ENCODE data around the gene MCF2L.
A peak's percentile ranks its signal among the peaks of the same experiment; 100 is the strongest.

Gene MCF2L

GRCh38 chr13:112973577-112973951, 4.5 kb downstream of the MCF2L start:
- Histone ChIP-seq H4K91ac (ENCODE audit: low read depth, low read length, poor library complexity) (no peak overlapping the region), H3K9ac (ENCODE audit: low read depth, low read length, poor library complexity) (no peak overlapping the region), H3K4me3 (ENCODE audit: low read length in 2 of 2) (no peak overlapping the region), H2AK5ac (ENCODE audit: low read depth, low read length) (no peak overlapping the region), H3K4me2 (ENCODE audit: insufficient read depth, low read length, poor library complexity, severe bottlenecking) (no peak overlapping the region), H3K14ac (ENCODE audit: low read length) (no peak overlapping the region), H2BK12ac (ENCODE audit: low read length) (no peak overlapping the region), H2BK120ac (ENCODE audit: low read depth, low read length) (no peak overlapping the region), H2BK5ac (ENCODE audit: low read length) (no peak overlapping the region), H3K23ac (ENCODE audit: low read depth, low read length, poor library complexity) (no peak overlapping the region), H3K27ac (replicated peaks; ENCODE audit: low read length) (no peak overlapping the region), H3K4ac (ENCODE audit: low read length) (no peak overlapping the region), H3K27me3 (ENCODE audit: control insufficient read depth in 3 of 3, insufficient read depth in 3 of 3, low read depth in 1 of 3, low read length in 3 of 3) (peaks cover 0 to 7% (median 0%) of the 10 kb centered on the region in 3 experiments), H3K79me1 (ENCODE audit: low read depth, low read length) (peaks cover 4% of the 10 kb centered on the region), H3K36me3 (replicated peaks in 1 of 2; ENCODE audit: control insufficient read depth in 2 of 2, insufficient read depth in 2 of 2, low read length in 2 of 2) (peaks cover 0 to 2% of the 10 kb centered on the region in 2 donors), H2BK15ac (ENCODE audit: low read length) (no peak overlapping the region), H4K8ac (ENCODE audit: low read depth, low read length) (no peak overlapping the region), H2AFZ (ENCODE audit: low read length) (no peak overlapping the region), H3K4me1 (ENCODE audit: control insufficient read depth in 2 of 2, insufficient read depth in 1 of 2, low read depth in 1 of 2, low read length in 2 of 2) (peaks cover 9 to 11% of the 10 kb centered on the region in 2 donors), H3K18ac (ENCODE audit: low read length) (peak overlapping the region; percentile 45), H3K9me3 (replicated peaks in 1 of 2; ENCODE audit: control insufficient read depth in 2 of 2, insufficient read depth in 1 of 2, low read depth in 1 of 2, low read length in 2 of 2) (peaks cover 3 to 17% of the 10 kb centered on the region in 2 donors)
- WGBS, 2 donors (ENCODE audit: extremely low coverage in 2 of 2, insufficient read length in 2 of 2, insufficient replicate concordance in 1 of 2) = no CpG with 5 or more reads among the region's 18 CpGs
- DNase-seq (ENCODE audit: low spot score) = no peak

DNA sequence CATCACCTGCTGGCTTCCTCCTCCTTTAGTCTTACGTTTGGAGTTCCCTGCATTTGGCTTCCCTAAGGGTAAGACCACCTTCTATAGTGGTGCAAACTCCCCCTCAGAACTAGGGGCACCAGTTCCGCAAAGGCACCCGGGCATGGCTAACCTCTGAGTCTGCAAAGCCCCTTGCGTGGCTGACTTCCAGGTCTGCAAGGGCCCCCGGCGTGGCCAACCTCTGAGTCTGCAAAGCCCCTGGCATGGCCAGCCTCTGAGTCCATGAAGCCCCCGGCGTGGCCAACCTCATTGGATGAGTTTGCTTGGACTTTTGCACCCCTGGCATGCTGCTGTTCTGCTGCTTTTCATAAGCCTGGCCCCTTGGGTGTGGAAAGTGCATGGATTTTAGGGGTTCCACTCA, 5.1 kb downstream of the MCF2L start:
- Histone ChIP-seq H2BK120ac (ENCODE audit: low read depth, low read length) (no peak overlapping the region), H2AK5ac (ENCODE audit: low read depth, low read length) (no peak overlapping the region), H4K91ac (ENCODE audit: low read depth, low read length, poor library complexity) (no peak overlapping the region), H2AFZ (ENCODE audit: low read length) (no peak overlapping the region), H3K4me1 (ENCODE audit: control insufficient read depth in 2 of 2, insufficient read depth in 1 of 2, low read depth in 1 of 2, low read length in 2 of 2) (peaks cover 9 to 13% of the 10 kb centered on the region in 2 donors), H4K8ac (ENCODE audit: low read depth, low read length) (no peak overlapping the region), H2BK5ac (ENCODE audit: low read length) (no peak overlapping the region), H3K9ac (ENCODE audit: low read depth, low read length, poor library complexity) (no peak overlapping the region), H3K9me3 (replicated peaks in 1 of 2; ENCODE audit: control insufficient read depth in 2 of 2, insufficient read depth in 1 of 2, low read depth in 1 of 2, low read length in 2 of 2) (peaks cover 3 to 17% of the 10 kb centered on the region in 2 donors), H3K4me3 (ENCODE audit: low read length in 2 of 2) (no peak overlapping the region), H2BK15ac (ENCODE audit: low read length) (no peak overlapping the region), H3K14ac (ENCODE audit: low read length) (no peak overlapping the region), H3K4me2 (ENCODE audit: insufficient read depth, low read length, poor library complexity, severe bottlenecking) (no peak overlapping the region), H3K27me3 (ENCODE audit: control insufficient read depth in 3 of 3, insufficient read depth in 3 of 3, low read depth in 1 of 3, low read length in 3 of 3) (peaks cover 0 to 6% (median 0%) of the 10 kb centered on the region in 3 experiments), H3K23ac (ENCODE audit: low read depth, low read length, poor library complexity) (no peak overlapping the region), H3K36me3 (replicated peaks in 1 of 2; ENCODE audit: control insufficient read depth in 2 of 2, insufficient read depth in 2 of 2, low read length in 2 of 2) (peaks cover 0 to 2% of the 10 kb centered on the region in 2 donors), H3K27ac (replicated peaks; ENCODE audit: low read length) (no peak overlapping the region), H2BK12ac (ENCODE audit: low read length) (no peak overlapping the region), H3K79me1 (ENCODE audit: low read depth, low read length) (peaks cover 4% of the 10 kb centered on the region), H3K4ac (ENCODE audit: low read length) (no peak overlapping the region), H3K18ac (ENCODE audit: low read length) (peak overlapping the region; percentile 13)
- no CpG with 5 or more reads among the region's 8 CpGs for WGBS, 2 donors (ENCODE audit: extremely low coverage in 2 of 2, insufficient read length in 2 of 2, insufficient replicate concordance in 1 of 2)
- no peak for DNase-seq (ENCODE audit: low spot score)

GRCh38 chr13:112974671-112975070, 5.7 kb downstream of the MCF2L start:
- Histone ChIP-seq H3K36me3 (replicated peaks in 1 of 2; ENCODE audit: control insufficient read depth in 2 of 2, insufficient read depth in 2 of 2, low read length in 2 of 2) (peaks cover 0 to 2% of the 10 kb centered on the region in 2 donors), H2BK15ac (ENCODE audit: low read length) (no peak overlapping the region), H3K27me3 (ENCODE audit: control insufficient read depth in 3 of 3, insufficient read depth in 3 of 3, low read depth in 1 of 3, low read length in 3 of 3) (peaks cover 0 to 6% (median 0%) of the 10 kb centered on the region in 3 experiments), H2AFZ (ENCODE audit: low read length) (no peak overlapping the region), H3K23ac (ENCODE audit: low read depth, low read length, poor library complexity) (no peak overlapping the region), H3K18ac (ENCODE audit: low read length) (no peak overlapping the region), H2BK5ac (ENCODE audit: low read length) (no peak overlapping the region), H3K14ac (ENCODE audit: low read length) (no peak overlapping the region), H3K27ac (replicated peaks; ENCODE audit: low read length) (no peak overlapping the region), H2BK12ac (ENCODE audit: low read length) (no peak overlapping the region), H3K9ac (ENCODE audit: low read depth, low read length, poor library complexity) (no peak overlapping the region), H2BK120ac (ENCODE audit: low read depth, low read length) (no peak overlapping the region), H4K91ac (ENCODE audit: low read depth, low read length, poor library complexity) (no peak overlapping the region), H3K9me3 (replicated peaks in 1 of 2; ENCODE audit: control insufficient read depth in 2 of 2, insufficient read depth in 1 of 2, low read depth in 1 of 2, low read length in 2 of 2) (peaks cover 3 to 17% of the 10 kb centered on the region in 2 donors), H3K4ac (ENCODE audit: low read length) (no peak overlapping the region), H2AK5ac (ENCODE audit: low read depth, low read length) (no peak overlapping the region), H3K4me1 (ENCODE audit: control insufficient read depth in 2 of 2, insufficient read depth in 1 of 2, low read depth in 1 of 2, low read length in 2 of 2) (peaks cover 8 to 10% of the 10 kb centered on the region in 2 donors), H4K8ac (ENCODE audit: low read depth, low read length) (no peak overlapping the region), H3K4me2 (ENCODE audit: insufficient read depth, low read length, poor library complexity, severe bottlenecking) (no peak overlapping the region), H3K79me1 (ENCODE audit: low read depth, low read length) (peaks cover 4% of the 10 kb centered on the region), H3K4me3 (ENCODE audit: low read length in 2 of 2) (no peak overlapping the region)
- DNase-seq (ENCODE audit: low spot score) = no peak
- no CpG with 5 or more reads among the region's 13 CpGs for WGBS, 2 donors (ENCODE audit: extremely low coverage in 2 of 2, insufficient read length in 2 of 2, insufficient replicate concordance in 1 of 2)

GRCh38 chr13:112975401-112975939, 6.5 kb downstream of the MCF2L start:
- Histone ChIP-seq H3K36me3 (replicated peaks in 1 of 2; ENCODE audit: control insufficient read depth in 2 of 2, insufficient read depth in 2 of 2, low read length in 2 of 2) (peaks cover 0 to 2% of the 10 kb centered on the region in 2 donors), H2AK5ac (ENCODE audit: low read depth, low read length) (no peak overlapping the region), H2BK120ac (ENCODE audit: low read depth, low read length) (no peak overlapping the region), H3K79me1 (ENCODE audit: low read depth, low read length) (peaks cover 4% of the 10 kb centered on the region), H4K91ac (ENCODE audit: low read depth, low read length, poor library complexity) (no peak overlapping the region), H3K27me3 (ENCODE audit: control insufficient read depth in 3 of 3, insufficient read depth in 3 of 3, low read depth in 1 of 3, low read length in 3 of 3) (peaks cover 0 to 4% (median 0%) of the 10 kb centered on the region in 3 experiments), H3K27ac (replicated peaks; ENCODE audit: low read length) (no peak overlapping the region), H4K8ac (ENCODE audit: low read depth, low read length) (no peak overlapping the region), H2BK12ac (ENCODE audit: low read length) (no peak overlapping the region), H2BK15ac (ENCODE audit: low read length) (no peak overlapping the region), H3K4me1 (ENCODE audit: control insufficient read depth in 2 of 2, insufficient read depth in 1 of 2, low read depth in 1 of 2, low read length in 2 of 2) (peaks cover 11 to 13% of the 10 kb centered on the region in 2 donors), H2AFZ (ENCODE audit: low read length) (no peak overlapping the region), H3K4me2 (ENCODE audit: insufficient read depth, low read length, poor library complexity, severe bottlenecking) (no peak overlapping the region), H3K23ac (ENCODE audit: low read depth, low read length, poor library complexity) (peak overlapping the region; percentile 11), H3K9me3 (replicated peaks in 1 of 2; ENCODE audit: control insufficient read depth in 2 of 2, insufficient read depth in 1 of 2, low read depth in 1 of 2, low read length in 2 of 2) (peaks cover 3 to 17% of the 10 kb centered on the region in 2 donors), H3K9ac (ENCODE audit: low read depth, low read length, poor library complexity) (no peak overlapping the region), H3K4me3 (ENCODE audit: low read length in 2 of 2) (no peak overlapping the region), H3K18ac (ENCODE audit: low read length) (no peak overlapping the region), H3K14ac (ENCODE audit: low read length) (no peak overlapping the region), H3K4ac (ENCODE audit: low read length) (no peak overlapping the region), H2BK5ac (ENCODE audit: low read length) (no peak overlapping the region)
- DNase-seq (ENCODE audit: low spot score) = no peak
- WGBS, 2 donors (ENCODE audit: extremely low coverage in 2 of 2, insufficient read length in 2 of 2, insufficient replicate concordance in 1 of 2) = no CpG with 5 or more reads among the region's 21 CpGs

All from neuronal stem cell (in vitro differentiated cells).